ENCODE results near the gene OXLD1. TPM values are rescaled to one million over a fixed set of nuclear protein-coding genes. Genes with fewer than 3 reads are reported as not detected.

Gene OXLD1
- polyA plus RNA-seq, 1 of the 3 experiments (the other 2 are of a cell fraction): 103 TPM

- peak overlapping the region; percentile 61 for H3K9ac ChIP-seq
- peak overlapping the region in 1 of 2 experiments; percentile 46; a peak in 1 of 4 replicates for H3K27ac ChIP-seq (ENCODE audit: low read depth in 2 of 2, low read length in 1 of 2)
- peaks cover 3% of the 10 kb centered on the region; the same call in 1 of the 2 replicates for H3K9me3 ChIP-seq
- no peaks in the 10 kb centered on the region for H3K36me3 ChIP-seq (replicated peaks in 1 of 2; ENCODE audit: control insufficient read depth in 1 of 2, insufficient read depth in 2 of 2, low read length in 1 of 2)
- ChIA-PET CTCF (interaction anchor here (0.6 kb wide), 1 partner anchor 300 kb away, joined by 3 read pairs; no protein-coding TSS in a partner anchor), POLR2A (no interaction called here)
- peak overlapping the region; percentile 76 for H3K4me2 ChIP-seq
- H2AFZ ChIP-seq (ENCODE audit: low read depth): peak overlapping the region; percentile 85; the same call in 1 of the 2 replicates
- H3K79me2 ChIP-seq (ENCODE audit: insufficient read depth): no peaks in the 10 kb centered on the region
- TF ChIP-seq GABPA (IDR thresholded peaks at IDR 0.05; ENCODE audit: low read depth) (no peak), SMC3 (IDR thresholded peaks at IDR 0.05; ENCODE audit: low read depth, low read length) (no peak), RXRA (IDR thresholded peaks at IDR 0.05; ENCODE audit: borderline replicate concordance, low read depth) (no peak), NFIC (IDR thresholded peaks at IDR 0.05; ENCODE audit: borderline replicate concordance) (no peak), TEAD4 (IDR thresholded peaks at IDR 0.05; ENCODE audit: borderline replicate concordance, insufficient read depth) (no peak)
- TF ChIP-seq, protein P1, sequence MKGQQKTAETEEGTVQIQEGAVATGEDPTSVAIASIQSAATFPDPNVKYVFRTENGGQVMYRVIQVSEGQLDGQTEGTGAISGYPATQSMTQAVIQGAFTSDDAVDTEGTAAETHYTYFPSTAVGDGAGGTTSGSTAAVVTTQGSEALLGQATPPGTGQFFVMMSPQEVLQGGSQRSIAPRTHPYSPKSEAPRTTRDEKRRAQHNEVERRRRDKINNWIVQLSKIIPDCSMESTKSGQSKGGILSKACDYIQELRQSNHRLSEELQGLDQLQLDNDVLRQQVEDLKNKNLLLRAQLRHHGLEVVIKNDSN (IDR thresholded peaks at IDR 0.05; ENCODE audit: borderline replicate concordance, low read depth): no peak
- no peaks in the 10 kb centered on the region for H3K9me2 ChIP-seq
- H3K4me3 ChIP-seq (ENCODE audit: low read depth in 2 of 2, low read length in 1 of 2): no peak overlapping the region
- DNase-seq: no peak
- no peaks in the 10 kb centered on the region for H4K20me1 ChIP-seq (ENCODE audit: insufficient read depth)
- WGBS (ENCODE audit: low lambda C conversion rate): 92% methylated on average over 9 of the region's 9 CpGs
- H3F3A ChIP-seq (replicated peaks; ENCODE audit: insufficient read depth): peaks cover 3% of the 10 kb centered on the region
- no peaks in the 10 kb centered on the region; the same call in 1 of the 2 replicates for H3K27me3 ChIP-seq (ENCODE audit: insufficient read depth)
- H3K4me1 ChIP-seq (ENCODE audit: control insufficient read depth in 1 of 2, insufficient read depth in 2 of 2, low read depth in 1 of 2, low read length in 1 of 2): peaks cover 6 to 7% of the 10 kb centered on the region in 2 experiments; a peak in 2 of 4 replicates
Observed at GRCh38 chr17:81650951-81651350, 15.5 kb downstream of the OXLD1 start.

DNA sequence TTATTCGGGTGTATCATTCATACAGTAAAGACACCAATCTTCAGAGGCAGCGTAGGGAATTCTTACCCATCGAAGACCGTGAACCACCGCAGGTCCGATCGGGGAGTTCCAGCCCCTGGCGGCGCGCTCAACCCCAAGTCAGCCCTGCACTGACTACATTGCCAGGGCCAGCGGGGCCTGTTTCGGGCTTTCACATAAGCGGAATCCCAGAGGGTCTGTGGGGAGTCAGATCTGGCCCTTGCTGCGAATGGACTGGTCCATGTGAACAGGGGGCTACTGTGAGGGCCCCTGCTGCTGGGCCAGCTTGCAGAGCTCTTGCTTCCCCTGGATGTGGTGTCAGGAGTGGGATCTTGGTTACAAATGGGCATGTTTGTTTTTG lies 17.7 kb downstream of the OXLD1 start:
- CTCF ChIA-PET: interaction anchor here (1.2 to 1.6 kb wide), 2 partner anchors 12 to 15 kb away, joined by 3 to 5 read pairs; partner anchors contain the start of genes NPLOC4 and TSPAN10
- WGBS (ENCODE audit: low lambda C conversion rate): 73% methylated on average over 14 of the region's 14 CpGs
- no peak for DNase-seq
- Histone ChIP-seq H3K9me3 (peaks cover 3% of the 10 kb centered on the region; the same call in 1 of the 2 replicates), H3K4me3 (ENCODE audit: low read depth in 2 of 2, low read length in 1 of 2) (no peak overlapping the region), H3K36me3 (replicated peaks in 1 of 2; ENCODE audit: control insufficient read depth in 1 of 2, insufficient read depth in 2 of 2, low read length in 1 of 2) (no peaks in the 10 kb centered on the region), H3K9ac (no peak overlapping the region), H2AFZ (ENCODE audit: low read depth) (no peak overlapping the region), H3F3A (replicated peaks; ENCODE audit: insufficient read depth) (peaks cover 3% of the 10 kb centered on the region), H4K20me1 (ENCODE audit: insufficient read depth) (no peaks in the 10 kb centered on the region), H3K9me2 (no peaks in the 10 kb centered on the region), H3K4me2 (no peak overlapping the region), H3K27ac (ENCODE audit: low read depth in 2 of 2, low read length in 1 of 2) (no peak overlapping the region), H3K27me3 (ENCODE audit: insufficient read depth) (no peaks in the 10 kb centered on the region; the same call in 1 of the 2 replicates), H3K79me2 (ENCODE audit: insufficient read depth) (no peaks in the 10 kb centered on the region), H3K4me1 (ENCODE audit: control insufficient read depth in 1 of 2, insufficient read depth in 2 of 2, low read depth in 1 of 2, low read length in 1 of 2) (peaks cover 6 to 7% of the 10 kb centered on the region in 2 experiments; a peak in 2 of 4 replicates)
- TF ChIP-seq REST (IDR thresholded peaks at IDR 0.05; ENCODE audit: low read depth, low read length) (no peak), RAD21 (IDR thresholded peaks at IDR 0.05; ENCODE audit: low read length) (no peak), USF2 (IDR thresholded peaks at IDR 0.05; ENCODE audit: borderline replicate concordance, low read depth, low read length) (no peak), GATA2 (CRISPR knock-in tag; IDR thresholded peaks at IDR 0.05) (no peak)
- TF ChIP-seq, protein P2, sequence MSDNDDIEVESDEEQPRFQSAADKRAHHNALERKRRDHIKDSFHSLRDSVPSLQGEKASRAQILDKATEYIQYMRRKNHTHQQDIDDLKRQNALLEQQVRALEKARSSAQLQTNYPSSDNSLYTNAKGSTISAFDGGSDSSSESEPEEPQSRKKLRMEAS (IDR thresholded peaks at IDR 0.05; ENCODE audit: low read depth): no peak
- POLR2A ChIA-PET: no interaction called here
